Endothelial cell of umbilical vein (primary cell): Measurements from ENCODE around the gene USP27X. TPM values are rescaled to one million over a fixed set of nuclear protein-coding genes. Genes with fewer than 3 reads are reported as not detected.

Experiments
- Bru-seq: library from RNA; stranded (reverse); fragments of 400-500 nt; gene quantifications from one replicate; lab custom pipeline; 2021; lab: Mats Ljungman, UMichigan
- BruChase-seq, 2 experiments: library from RNA; stranded (reverse); fragments of 400-500 nt; gene quantifications; one replicate each; lab custom pipeline; 2021; lab: Mats Ljungman, UMichigan
- BruUV-seq: library from RNA; stranded (reverse); fragments of 400-500 nt; replicated peaks from 2 replicates; lab custom pipeline; 2021; lab: Mats Ljungman, UMichigan
- CTCF ChIA-PET: fragments of 300-600, 350-600 bp; sonication (Branson Sonifier 250); formaldehyde crosslinking; loops from one replicate; lab custom pipeline; 2021; ENCODE audit warnings: antibody characterized with exemption, inconsistent platforms; lab: Charles Lee
- POLR2A ChIA-PET: fragments of 300-600, 350-600 bp; sonication (Branson Sonifier 250); formaldehyde crosslinking; loops from one replicate; lab custom pipeline; 2021; ENCODE audit warnings: antibody characterized with exemption, inconsistent platforms; lab: Charles Lee
- DNase-seq: peaks from one replicate; pipeline ENCODE4 v3.0.0-alpha.2; 2011; ENCODE audit warnings: low read depth, low spot score
- FAIRE-seq: peaks from 2 replicates; lab custom pipeline; 2011; peaks lifted over from hg19 to GRCh38; lab: Jason Lieb, UNC
- H2AFZ ChIP-seq: 2 replicates; pipeline ENCODE4 v1.6.0; 2012; ENCODE audit warnings: low read depth, low read length, control low read depth, inconsistent platforms
- H3K27ac ChIP-seq: 2 replicates; pipeline ENCODE4 v1.5.1; 2011; ENCODE audit warnings: low read depth, mild to moderate bottlenecking, control low read depth, low read length, moderate library complexity; ENCODE audit not compliant: insufficient read depth
- H3K27me3 ChIP-seq, 2 experiments: 2 replicates each; pipeline versions ENCODE4 v1.6.0 to v1.6.1; 2011; ENCODE audit warnings: low read length in 2 of 2, mixed read lengths in 1 of 2; ENCODE audit not compliant: control insufficient read depth in 2 of 2, insufficient read depth in 2 of 2
- H3K36me3 ChIP-seq, 2 experiments: 2 replicates in 1 of 2; 3 replicates in 1 of 2; pipeline ENCODE4 v1.5.1; 2011; ENCODE audit warnings: low read length in 2 of 2, mild to moderate bottlenecking in 1 of 2, moderate library complexity in 1 of 2; ENCODE audit not compliant: control insufficient read depth in 2 of 2, insufficient read depth in 2 of 2; ENCODE audit errors: extremely low read depth in 1 of 2
- H3K4me1 ChIP-seq: 3 replicates; pipeline ENCODE4 v1.5.1; 2011; ENCODE audit warnings: mild to moderate bottlenecking, low read length; ENCODE audit not compliant: control insufficient read depth, insufficient read depth; ENCODE audit errors: extremely low read depth
- H3K4me2 ChIP-seq: 2 replicates; pipeline ENCODE4 v1.6.1; 2011; ENCODE audit warnings: low read length, control low read depth, mixed read lengths; ENCODE audit not compliant: insufficient read depth
- H3K4me3 ChIP-seq, 3 experiments: fragments of 200-600 bp in 1 of 3; sonication (generic), shearing (Covaris generic) in 1 of 3; replicated peaks in 1 of 3; 2 replicates each; pipeline ENCODE4 v1.5.1; 2011 to 2016; ENCODE audit warnings: control low read depth in 3 of 3, low read length in 3 of 3, mild to moderate bottlenecking in 2 of 3, inconsistent platforms in 1 of 3, low read depth in 1 of 3, moderate library complexity in 1 of 3; ENCODE audit not compliant: insufficient read depth in 1 of 3
- H3K79me2 ChIP-seq: 2 replicates; pipeline ENCODE4 v1.6.0; 2012; ENCODE audit warnings: low read length, inconsistent platforms; ENCODE audit not compliant: control insufficient read depth, insufficient read depth
- H3K9ac ChIP-seq: replicated peaks from 2 replicates; pipeline ENCODE3; 2011; ENCODE audit warnings: low read length, control low read depth; ENCODE audit not compliant: insufficient read depth; ENCODE audit errors: extremely low read depth
- H3K9me1 ChIP-seq: replicated peaks from 3 replicates; pipeline ENCODE4 v1.6.0; 2011; ENCODE audit warnings: mild to moderate bottlenecking, low read length; ENCODE audit not compliant: control insufficient read depth, insufficient read depth; ENCODE audit errors: extremely low read depth
- H3K9me3 ChIP-seq: replicated peaks from 2 replicates; pipeline ENCODE4 v1.5.1; 2012; ENCODE audit warnings: low read length, inconsistent platforms; ENCODE audit not compliant: control insufficient read depth, insufficient read depth
- H4K20me1 ChIP-seq: replicated peaks from 2 replicates; pipeline ENCODE3; 2011; ENCODE audit warnings: mild to moderate bottlenecking, low read length; ENCODE audit not compliant: control insufficient read depth, insufficient read depth; ENCODE audit errors: extremely low read depth
- CTCF ChIP-seq, 2 donors: IDR thresholded peaks; 1 replicate in 1 of 2; 2 replicates in 1 of 2; pipeline ENCODE4 v1.5.1; 2011; ENCODE audit warnings: low read length in 2 of 2, mild to moderate bottlenecking in 2 of 2, moderate library complexity in 2 of 2, control low read depth in 1 of 2, inconsistent platforms in 1 of 2, low read depth in 1 of 2; ENCODE audit not compliant: insufficient read depth in 1 of 2; ENCODE audit errors: extremely low read depth in 1 of 2
- EZH2 ChIP-seq: IDR thresholded peaks from 2 replicates; pipeline ENCODE4 v1.6.1; 2012; ENCODE audit warnings: borderline replicate concordance, low read depth, mild to moderate bottlenecking, moderate library complexity, low read length, inconsistent platforms; ENCODE audit not compliant: severe bottlenecking
- dilution Hi-C: fragments of 300-500 bp; cut with MboI; formaldehyde crosslinking; loops from one replicate; pipeline ENCODE4 v1.15.0; 2019; ENCODE audit warnings: low sequenced_read_pairs; ENCODE audit not compliant: extremely low pct_ligation_motif_present
- intact Hi-C: fragments of 100-400 bp; cut with micrococcal nuclease; formaldehyde crosslinking; loops from one replicate; pipeline ENCODE4 v1.10.0; 2022
- long read RNA-seq: library from polyadenylated mRNA; stranded (forward); transcript quantifications from one replicate; pipeline ENCODE4 v2.0.0, GENCODE V29; 2021
- polyA minus RNA-seq, 3 experiments: library from RNA; depleted of rRNA, polyadenylated mRNA; stranded (reverse); fragments of >200 nt; gene quantifications; 1 replicate in 1 of 3; 2 replicates in 2 of 3; pipeline ENCODE4 v1.2.3, GENCODE V29; 2011
- polyA plus RNA-seq, 4 experiments: library from polyadenylated mRNA; depleted of rRNA in 3 of 4; stranded (reverse) in 3 of 4; unstranded in 1 of 4; fragments of >200 nt; gene quantifications; 2 replicates each; pipeline versions ENCODE4 v1.2.1 to v1.2.3, GENCODE V29; 2011 to 2012; ENCODE audit warnings: missing spikeins in 1 of 4
- total RNA-seq: library from RNA; stranded (reverse); gene quantifications from 2 replicates; pipeline ENCODE4 v1.2.3, GENCODE V29; 2021

The USP27X gene
- 2.3 and 3.0 TPM in 2 replicates for total RNA-seq
- polyA plus RNA-seq, result 2.2 and 2.4 TPM in 2 replicates
- polyA plus RNA-seq (2011; cell fraction: cytosol; rRNA removed), result 2.6 and 2.8 TPM in 2 replicates
- polyA plus RNA-seq (2011; cell fraction: nucleus; rRNA removed), result 0.98 and 1.3 TPM in 2 replicates
- 2.9 and 3.3 TPM in 2 replicates for polyA plus RNA-seq (2012)
- polyA minus RNA-seq, result 5.5 and 7.4 TPM in 2 replicates
- 0.31 TPM for polyA minus RNA-seq (2011; cell fraction: cytosol; rRNA and poly(A)+ RNA removed)
- polyA minus RNA-seq (2011; cell fraction: nucleus; rRNA and poly(A)+ RNA removed), result 1.7 and 2.7 TPM in 2 replicates
- percentile 41 among the genes with signal in this experiment for Bru-seq, nascent RNA
- percentile 38 among the genes with signal in this experiment for BruChase-seq, experiment 1, labeled RNA remaining after a 6-hour chase
- percentile 54 among the genes with signal in this experiment for BruChase-seq, experiment 2, labeled RNA remaining after a 2-hour chase
- long read RNA-seq, partial matches to known transcripts, result 0 of 1 reads
- long read RNA-seq, other reads (novel, unspliced or antisense), result 0 of 1 reads

- TF ChIP-seq EZH2, result no peak
- peak; percentile 48 to 56 for TF ChIP-seq CTCF (IDR thresholded peaks at IDR 0.05; ENCODE audit: extremely low read depth in 1 of 2, insufficient read depth in 1 of 2, low read depth in 1 of 2, low read length in 2 of 2)
- peak within 1 kb of the TSS; percentile 91 for H2AFZ ChIP-seq
- FAIRE-seq (peak; percentile 80), DNase-seq (peak; percentile 77)
- POLR2A ChIA-PET, result no interaction called here
- dilution Hi-C loops, result no loop called here
- H3K9ac ChIP-seq, result peak within 1 kb of the TSS; percentile 57
- no peaks in the 10 kb centered on the region for H3K36me3 ChIP-seq
- intact Hi-C loops, result loop anchor here (2.0 kb wide), 2 partner anchors 40 to 326 kb away; partner anchors contain the start of gene CCNB3
- H3K4me2 ChIP-seq, result peak within 1 kb of the TSS; percentile 78
- H3K79me2 ChIP-seq, result no peaks in the 10 kb centered on the region
- CTCF ChIA-PET, result interaction anchor here (0.6 to 1.7 kb wide), 7 partner anchors 10 to 1247 kb away, joined by 3 to 8 read pairs (median 3); no protein-coding TSS in a partner anchor
- H3K27ac ChIP-seq, result peak within 1 kb of the TSS; percentile 24
- H3K27me3 ChIP-seq, result no peaks in the 10 kb centered on the region
- no peaks in the 10 kb centered on the region for H3K9me1 ChIP-seq
- H3K9me3 ChIP-seq, result no peaks in the 10 kb centered on the region
- peak within 1 kb of the TSS; percentile 62 to 75 (median 75) for H3K4me3 ChIP-seq
- no TSS peak for BruUV-seq
- H4K20me1 ChIP-seq, result no peaks in the 10 kb centered on the region
- H3K4me1 ChIP-seq, result peaks cover 5% of the 10 kb centered on the region
Measured at GRCh38 chrX:49878834-49879655, at the start of gene USP27X. Gene USP27X, plus strand, starts transcription at chrX:49879484. Its CDS starts 824 bp downstream, at chrX:49880308.
